Karpas-422 (cell line): ENCODE measurements around the gene FN1. TPM values are rescaled to one million over a fixed set of nuclear protein-coding genes. Genes with fewer than 3 reads are reported as not detected.

Experiments
- DNase-seq: peaks from one replicate; pipeline ENCODE4 v3.0.0-alpha.2; 2015
- H2AFZ ChIP-seq: fragments of 200-600 bp; sonication (generic); 2 replicates; pipeline ENCODE4 v1.6.1; 2014; ENCODE audit warnings: antibody characterized with exemption, low read length, mixed read lengths
- H3K27ac ChIP-seq: fragments of 200-600 bp; sonication (generic); 2 replicates; pipeline ENCODE4 v1.5.1; 2014; ENCODE audit warnings: mild to moderate bottlenecking, low read length, moderate library complexity
- H3K27me3 ChIP-seq: fragments of 200-600 bp; sonication (generic); 2 replicates; pipeline ENCODE4 v1.6.1; 2014; ENCODE audit warnings: low read length, mixed read lengths
- H3K36me3 ChIP-seq: fragments of 200-600 bp; sonication (generic); 2 replicates; pipeline ENCODE4 v1.6.1; 2014; ENCODE audit warnings: low read length, mixed read lengths; ENCODE audit not compliant: insufficient read depth
- H3K4me1 ChIP-seq: fragments of 200-600 bp; sonication (generic); 2 replicates; pipeline ENCODE4 v1.6.1; 2014; ENCODE audit warnings: mild to moderate bottlenecking, low read length, mixed read lengths
- H3K4me2 ChIP-seq: fragments of 200-600 bp; sonication (generic); 2 replicates; pipeline ENCODE4 v1.6.1; 2014; ENCODE audit warnings: low read length, low read depth, mild to moderate bottlenecking; ENCODE audit not compliant: poor library complexity, severe bottlenecking
- H3K4me3 ChIP-seq: fragments of 200-600 bp; sonication (generic); 2 replicates; pipeline ENCODE4 v1.5.1; 2014; ENCODE audit warnings: mild to moderate bottlenecking, antibody characterized with exemption, low read length, mixed read lengths
- H3K79me2 ChIP-seq: fragments of 200-600 bp; sonication (generic); 2 replicates; pipeline ENCODE4 v1.6.1; 2014; ENCODE audit warnings: mild to moderate bottlenecking, low read length, mixed read lengths
- H3K9ac ChIP-seq: fragments of 200-600 bp; sonication (generic); 2 replicates; pipeline ENCODE4 v1.6.0; 2014; ENCODE audit warnings: low read length
- H3K9me2 ChIP-seq: fragments of 200-600 bp; sonication (generic), shearing (Covaris generic); replicated peaks from 2 replicates; pipeline ENCODE4 v1.6.0; 2014; ENCODE audit warnings: mild to moderate bottlenecking, low read length, moderate library complexity; ENCODE audit not compliant: insufficient read depth
- H3K9me3 ChIP-seq: fragments of 300-700, 200-600 bp; sonication (generic); 2 replicates; pipeline ENCODE4 v1.6.1; 2014; ENCODE audit warnings: low read length, mixed read lengths
- H4K20me1 ChIP-seq: fragments of 200-600 bp; sonication (generic); 2 replicates; pipeline ENCODE4 v1.6.1; 2014; ENCODE audit warnings: mild to moderate bottlenecking, antibody characterized with exemption, low read length, low read depth; ENCODE audit not compliant: insufficient read depth
- total RNA-seq: library from RNA; depleted of rRNA; stranded (reverse); fragments of >200 nt; shearing (Covaris generic); gene quantifications from 2 replicates; pipeline ENCODE4 v1.2.3, GENCODE V29; 2014; ENCODE audit warnings: low replicate concordance

FN1 gene
- total RNA-seq, 1 experiment from 2014 or later = 0.67 TPM

GRCh38 chr2:215397632-215398341, 38.1 kb downstream of the FN1 start:
- H3K9ac ChIP-seq = no peak overlapping the region
- no peak for DNase-seq
- H3K9me3 ChIP-seq = no peaks in the 10 kb centered on the region
- no peak overlapping the region for H2AFZ ChIP-seq
- no peaks in the 10 kb centered on the region for H3K4me1 ChIP-seq
- H3K27ac ChIP-seq = no peak overlapping the region
- H3K27me3 ChIP-seq = no peaks in the 10 kb centered on the region
- no peaks in the 10 kb centered on the region for H3K9me2 ChIP-seq
- H3K4me3 ChIP-seq = no peak overlapping the region
- no peaks in the 10 kb centered on the region for H4K20me1 ChIP-seq
- H3K36me3 ChIP-seq = no peaks in the 10 kb centered on the region
- no peaks in the 10 kb centered on the region for H3K79me2 ChIP-seq
- no peak overlapping the region for H3K4me2 ChIP-seq

GRCh38 chr2:215396595-215397313, 39.1 kb downstream of the FN1 start:
- Histone ChIP-seq H3K9me3 (no peaks in the 10 kb centered on the region), H3K36me3 (no peaks in the 10 kb centered on the region), H3K4me1 (no peaks in the 10 kb centered on the region), H2AFZ (no peak overlapping the region), H4K20me1 (no peaks in the 10 kb centered on the region), H3K9me2 (no peaks in the 10 kb centered on the region), H3K4me3 (no peak overlapping the region), H3K27ac (no peak overlapping the region), H3K79me2 (no peaks in the 10 kb centered on the region), H3K4me2 (no peak overlapping the region), H3K9ac (no peak overlapping the region), H3K27me3 (no peaks in the 10 kb centered on the region)
- no peak for DNase-seq

- no peaks in the 10 kb centered on the region for H3K9me2 ChIP-seq
Observed at GRCh38 chr2:215395687-215396460, 40.0 kb downstream of the FN1 start.

GRCh38 chr2:215394102-215394805, 41.6 kb downstream of the FN1 start:
- H2AFZ ChIP-seq = no peak overlapping the region
- no peak overlapping the region for H3K4me2 ChIP-seq
- H3K4me1 ChIP-seq = peaks cover 5% of the 10 kb centered on the region
- no peak overlapping the region for H3K9ac ChIP-seq
- H3K27me3 ChIP-seq = no peaks in the 10 kb centered on the region
- H3K79me2 ChIP-seq = no peaks in the 10 kb centered on the region
- H3K9me3 ChIP-seq = no peaks in the 10 kb centered on the region
- no peaks in the 10 kb centered on the region for H3K9me2 ChIP-seq
- DNase-seq = no peak
- no peaks in the 10 kb centered on the region for H3K36me3 ChIP-seq
- no peaks in the 10 kb centered on the region for H4K20me1 ChIP-seq
- H3K27ac ChIP-seq = no peak overlapping the region
- no peak overlapping the region for H3K4me3 ChIP-seq

More at GRCh38 chr2:215395687-215396460, 40.0 kb downstream of the FN1 start:
- H3K9ac ChIP-seq = no peak overlapping the region
- peaks cover 5% of the 10 kb centered on the region for H3K4me1 ChIP-seq
- H4K20me1 ChIP-seq = no peaks in the 10 kb centered on the region
- no peak overlapping the region for H3K4me3 ChIP-seq
- no peak for DNase-seq
- H3K27me3 ChIP-seq = no peaks in the 10 kb centered on the region
- H3K36me3 ChIP-seq = no peaks in the 10 kb centered on the region
- H3K27ac ChIP-seq = no peak overlapping the region
- H2AFZ ChIP-seq = no peak overlapping the region
- no peak overlapping the region for H3K4me2 ChIP-seq
- H3K9me3 ChIP-seq = no peaks in the 10 kb centered on the region
- H3K79me2 ChIP-seq = no peaks in the 10 kb centered on the region

GRCh38 chr2:215392687-215393270, 43.1 kb downstream of the FN1 start:
- H4K20me1 ChIP-seq = no peaks in the 10 kb centered on the region
- peaks cover 5% of the 10 kb centered on the region for H3K4me1 ChIP-seq
- H3K36me3 ChIP-seq = no peaks in the 10 kb centered on the region
- no peak overlapping the region for H3K4me3 ChIP-seq
- no peak overlapping the region for H3K4me2 ChIP-seq
- H3K27me3 ChIP-seq = no peaks in the 10 kb centered on the region
- H2AFZ ChIP-seq = no peak overlapping the region
- H3K79me2 ChIP-seq = no peaks in the 10 kb centered on the region
- H3K9me3 ChIP-seq = no peaks in the 10 kb centered on the region
- H3K9ac ChIP-seq = no peak overlapping the region
- H3K9me2 ChIP-seq = no peaks in the 10 kb centered on the region
- DNase-seq = no peak
- H3K27ac ChIP-seq = no peak overlapping the region

- Histone ChIP-seq H3K4me2 (no peak overlapping the region), H3K27ac (no peak overlapping the region), H3K9me3 (no peaks in the 10 kb centered on the region), H3K9me2 (no peaks in the 10 kb centered on the region), H3K4me1 (peaks cover 5% of the 10 kb centered on the region), H4K20me1 (no peaks in the 10 kb centered on the region), H2AFZ (no peak overlapping the region), H3K4me3 (no peak overlapping the region), H3K79me2 (no peaks in the 10 kb centered on the region), H3K27me3 (no peaks in the 10 kb centered on the region), H3K9ac (no peak overlapping the region), H3K36me3 (no peaks in the 10 kb centered on the region)
- DNase-seq = no peak
Observed at GRCh38 chr2:215392164-215392563, 43.7 kb downstream of the FN1 start.

GRCh38 chr2:215391531-215391930, 44.3 kb downstream of the FN1 start:
- H3K36me3 ChIP-seq = no peaks in the 10 kb centered on the region
- H2AFZ ChIP-seq = no peak overlapping the region
- H3K4me1 ChIP-seq = peaks cover 5% of the 10 kb centered on the region
- H3K9ac ChIP-seq = no peak overlapping the region
- no peaks in the 10 kb centered on the region for H4K20me1 ChIP-seq
- H3K27me3 ChIP-seq = no peaks in the 10 kb centered on the region
- H3K9me3 ChIP-seq = no peaks in the 10 kb centered on the region
- no peak for DNase-seq
- no peak overlapping the region for H3K27ac ChIP-seq
- no peaks in the 10 kb centered on the region for H3K79me2 ChIP-seq
- no peaks in the 10 kb centered on the region for H3K9me2 ChIP-seq
- no peak overlapping the region for H3K4me3 ChIP-seq
- H3K4me2 ChIP-seq = no peak overlapping the region
